ENCODE results near the gene RPP25L. TPM values are rescaled to one million over a fixed set of nuclear protein-coding genes. Genes with fewer than 3 reads are reported as not detected.
A peak's percentile ranks its signal among the peaks of the same experiment; 100 is the strongest.

Gene RPP25L
- total RNA-seq, 2 experiments from 2014 or later = 22.7 to 26.8 TPM

DNA sequence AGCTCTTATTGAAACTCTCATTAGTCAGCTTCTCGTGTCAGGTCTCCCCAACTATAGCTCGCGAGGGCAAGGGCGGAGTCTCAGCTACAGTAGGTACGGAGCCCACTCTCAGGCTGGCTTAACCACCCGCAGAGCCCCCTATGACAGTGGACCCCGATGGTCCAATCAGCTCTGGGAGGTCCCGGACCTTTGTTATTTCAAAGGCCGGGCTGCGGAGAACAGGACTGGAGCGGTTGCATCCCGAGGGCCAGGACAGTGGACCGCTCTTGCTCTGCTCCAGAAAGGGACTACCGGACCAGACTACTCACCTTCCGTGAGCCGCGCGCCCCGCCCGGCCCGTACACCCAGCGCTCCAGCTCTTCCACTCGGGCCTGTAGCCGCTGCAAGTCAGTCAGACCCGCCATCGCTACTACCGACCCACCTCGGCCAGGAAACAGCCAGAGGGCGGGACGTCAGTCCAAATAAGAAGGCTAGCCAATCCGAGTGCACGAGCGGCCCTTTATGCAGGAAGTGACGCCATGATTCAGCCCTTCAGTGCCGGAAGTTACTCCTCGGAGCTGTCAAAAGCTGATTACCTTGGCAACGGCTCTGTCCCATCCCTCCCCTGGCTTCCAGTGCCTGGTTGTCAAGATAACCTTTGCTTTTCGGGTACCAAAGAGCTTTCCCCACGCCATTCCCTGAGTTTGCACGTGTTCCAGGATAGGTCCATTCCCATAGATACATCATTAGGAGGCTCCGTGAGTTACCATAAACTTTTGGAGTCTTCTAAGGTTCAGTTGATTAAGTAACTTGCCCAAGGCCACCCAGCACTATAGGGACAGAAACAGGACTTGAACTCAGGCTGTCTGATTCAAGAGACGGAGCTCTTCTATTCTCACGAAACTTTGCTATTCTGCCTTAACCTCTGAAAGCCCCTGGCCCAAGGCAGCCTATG, 8.4 kb upstream of the RPP25L start, which contains the start of gene DCTN3:
Gene DCTN3, minus strand, starts transcription at position 435 of the 934 bp plus-strand sequence. Its CDS starts 31 bp downstream, at position 404.
- Mint-ChIP-seq H3K4me1 (peaks cover 29% of the 10 kb centered on the region), H3K4me3 (peak within 1 kb of the TSS; percentile 96), H3K27ac (peak within 1 kb of the TSS; percentile 86), H3K9me3 (no peaks in the 10 kb centered on the region), H3K27me3 (peaks cover 29% of the 10 kb centered on the region), H3K36me3 (ENCODE audit: low read depth) (peaks cover 22% of the 10 kb centered on the region)
- peak; percentile 97 for DNase-seq
- ChIA-PET CTCF (interaction anchor here (0.8 to 7.3 kb wide), 10 partner anchors 9 to 243 kb away, joined by 3 to 82 read pairs (median 3); partner anchors contain the start of genes MYORG, RPP25L and SIGMAR1), POLR2A (interaction anchor here (0.7 to 1.1 kb wide), 3 partner anchors 15 to 18 kb away, joined by 3 to 4 read pairs (median 3); partner anchors contain the start of gene SIGMAR1)

DNA sequence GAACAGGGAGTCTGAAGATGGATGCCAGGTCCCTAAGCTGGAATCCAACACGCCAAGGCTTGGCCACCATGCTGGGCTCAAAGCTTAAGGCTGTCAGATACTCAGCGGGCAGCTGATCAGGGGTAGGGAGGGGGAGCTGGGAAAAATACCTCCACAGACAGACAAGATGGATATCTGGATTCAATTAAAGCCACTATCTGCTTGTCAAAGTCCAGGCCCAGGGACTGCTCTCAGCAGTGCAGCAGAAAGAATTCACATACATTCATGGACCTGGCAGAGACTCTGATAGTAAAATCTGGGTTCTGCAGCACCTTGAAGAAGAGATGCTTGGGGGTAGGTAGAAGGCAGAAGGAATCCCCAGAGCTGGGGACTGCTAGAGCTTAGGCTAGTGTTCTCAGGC, 3.2 kb upstream of the RPP25L start:
- no peak for DNase-seq
- H3K4me1 Mint-ChIP-seq = peaks cover 32% of the 10 kb centered on the region

GRCh38 chr9:34612788-34613390, 992 bp upstream of the RPP25L start:
- Mint-ChIP-seq H3K4me3 (peak overlapping the region; percentile 92), H3K4me1 (peaks cover 23% of the 10 kb centered on the region), H3K27me3 (no peaks in the 10 kb centered on the region), H3K36me3 (ENCODE audit: low read depth) (peaks cover 15% of the 10 kb centered on the region), H3K27ac (peak overlapping the region; percentile 96), H3K9me3 (no peaks in the 10 kb centered on the region)
- peak; percentile 79 for DNase-seq
- POLR2A ChIA-PET = no interaction called here
- CTCF ChIA-PET = interaction anchor here (1.0 to 8.2 kb wide), 3 partner anchors 9 to 52 kb away, joined by 3 to 60 read pairs (median 5); partner anchors contain the start of gene SIGMAR1

More for the DNA sequence above, 3.2 kb upstream of the RPP25L start:
- CTCF ChIA-PET = interaction anchor here (1.0 to 8.2 kb wide), 3 partner anchors 11 to 24 kb away, joined by 3 to 60 read pairs (median 4); partner anchors contain the start of gene SIGMAR1
- Mint-ChIP-seq H3K36me3 (ENCODE audit: low read depth) (peaks cover 18% of the 10 kb centered on the region), H3K27me3 (no peaks in the 10 kb centered on the region), H3K9me3 (no peaks in the 10 kb centered on the region), H3K27ac (no peak overlapping the region), H3K4me3 (no peak overlapping the region)
- POLR2A ChIA-PET = no interaction called here

- no peak for DNase-seq
Observed at GRCh38 chr9:34611251-34611810, 566 bp downstream of the RPP25L start.

DNA sequence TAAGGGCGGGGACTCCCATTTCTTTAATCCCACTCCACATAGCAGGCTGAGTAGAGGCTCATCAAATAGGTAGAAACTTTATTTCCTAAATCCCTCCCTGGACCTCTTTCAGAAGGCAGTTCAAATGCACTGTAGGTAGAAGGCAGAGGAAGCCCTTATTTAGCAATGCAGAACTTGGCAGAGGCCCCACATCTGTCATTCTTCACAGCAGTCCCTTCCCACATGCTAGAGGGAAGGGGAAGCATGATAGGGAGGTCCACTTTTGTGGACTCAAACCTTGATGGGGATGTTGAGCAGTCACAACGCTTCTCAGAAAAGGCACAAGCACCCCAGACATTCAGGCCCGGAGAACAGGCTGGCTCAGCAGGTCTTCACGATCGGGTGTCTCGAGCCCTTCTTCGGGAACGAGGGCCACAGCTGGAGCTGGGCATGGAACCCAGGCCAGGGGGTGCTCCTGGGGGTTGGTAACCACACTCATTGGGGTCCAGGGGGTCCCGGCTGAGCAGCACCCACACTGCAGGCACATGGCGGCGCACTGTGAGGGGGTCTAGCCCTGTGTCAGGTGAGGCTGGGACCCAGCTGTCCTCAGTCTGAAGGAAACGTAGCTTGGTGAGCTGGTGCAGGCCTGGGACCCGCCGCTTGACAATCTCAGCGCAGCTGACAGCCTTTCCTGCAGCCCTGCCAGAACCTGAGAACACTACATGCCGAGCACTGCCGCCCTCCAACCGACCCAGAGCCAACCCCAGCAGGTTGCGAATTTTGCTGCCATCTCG, 1.3 kb downstream of the RPP25L start:
- no peak for DNase-seq
- no peaks in the 10 kb centered on the region for H3K9me3 Mint-ChIP-seq
- ChIA-PET CTCF (interaction anchor here (0.6 to 8.2 kb wide), 4 partner anchors 9 to 124 kb away, joined by 3 to 60 read pairs (median 3); partner anchors contain the start of genes DCTN3 and SIGMAR1), POLR2A (no interaction called here)
- peaks cover 3% of the 10 kb centered on the region for H3K36me3 Mint-ChIP-seq (ENCODE audit: low read depth)
- H3K4me3 Mint-ChIP-seq = peak overlapping the region; percentile 92
- H3K27ac Mint-ChIP-seq = no peak overlapping the region
- H3K27me3 Mint-ChIP-seq = no peaks in the 10 kb centered on the region
- peaks cover 23% of the 10 kb centered on the region for H3K4me1 Mint-ChIP-seq

More at GRCh38 chr9:34611251-34611810, 566 bp downstream of the RPP25L start:
- Mint-ChIP-seq H3K9me3 (no peaks in the 10 kb centered on the region), H3K4me3 (peak overlapping the region; percentile 92), H3K27ac (peak overlapping the region; percentile 96), H3K4me1 (peaks cover 23% of the 10 kb centered on the region), H3K36me3 (ENCODE audit: low read depth) (peaks cover 7% of the 10 kb centered on the region), H3K27me3 (no peaks in the 10 kb centered on the region)
- CTCF ChIA-PET = interaction anchor here (1.0 to 8.2 kb wide), 4 partner anchors 9 to 155 kb away, joined by 3 to 60 read pairs (median 3); partner anchors contain the start of genes DCTN3 and SIGMAR1
- POLR2A ChIA-PET = no interaction called here

DNA sequence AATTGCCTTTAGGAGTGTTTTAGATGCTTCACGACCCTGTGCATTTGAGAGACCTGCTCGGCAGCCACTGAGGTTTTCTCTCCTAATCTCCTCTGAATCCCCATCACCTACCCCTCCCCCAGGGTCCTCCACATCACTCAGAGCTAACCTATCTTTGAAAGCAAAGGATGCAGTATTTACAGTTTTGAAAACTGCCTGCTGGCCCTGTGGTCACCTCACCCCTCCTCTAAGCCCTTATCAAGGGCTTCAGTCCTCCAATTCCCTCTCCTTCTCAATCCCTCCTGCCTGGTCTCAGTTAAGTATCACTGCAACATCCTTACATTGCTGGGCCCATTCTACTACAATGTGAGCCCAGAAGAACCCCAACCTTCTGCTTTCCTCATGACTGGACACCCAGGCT, 4.6 kb downstream of the RPP25L start:
- Mint-ChIP-seq H3K27me3 (peaks cover 7% of the 10 kb centered on the region), H3K9me3 (no peaks in the 10 kb centered on the region), H3K4me3 (no peak overlapping the region), H3K36me3 (ENCODE audit: low read depth) (no peaks in the 10 kb centered on the region), H3K27ac (no peak overlapping the region), H3K4me1 (peaks cover 15% of the 10 kb centered on the region)
- no peak for DNase-seq
- ChIA-PET POLR2A (no interaction called here), CTCF (interaction anchor here (0.9 to 1.9 kb wide), 3 partner anchors 16 to 59 kb away, joined by 4 to 6 read pairs (median 4); no protein-coding TSS in a partner anchor)

- peaks cover 7% of the 10 kb centered on the region for H3K27me3 Mint-ChIP-seq
- DNase-seq = no peak
- peaks cover 13% of the 10 kb centered on the region for H3K4me1 Mint-ChIP-seq
- H3K27ac Mint-ChIP-seq = no peak overlapping the region
- ChIA-PET CTCF (interaction anchor here (0.9 to 1.9 kb wide), 3 partner anchors 16 to 59 kb away, joined by 4 to 6 read pairs (median 4); no protein-coding TSS in a partner anchor), POLR2A (no interaction called here)
- H3K36me3 Mint-ChIP-seq (ENCODE audit: low read depth) = no peaks in the 10 kb centered on the region
- no peaks in the 10 kb centered on the region for H3K9me3 Mint-ChIP-seq
- H3K4me3 Mint-ChIP-seq = no peak overlapping the region
Observed at GRCh38 chr9:34606905-34607304, 5.0 kb downstream of the RPP25L start.

DNA sequence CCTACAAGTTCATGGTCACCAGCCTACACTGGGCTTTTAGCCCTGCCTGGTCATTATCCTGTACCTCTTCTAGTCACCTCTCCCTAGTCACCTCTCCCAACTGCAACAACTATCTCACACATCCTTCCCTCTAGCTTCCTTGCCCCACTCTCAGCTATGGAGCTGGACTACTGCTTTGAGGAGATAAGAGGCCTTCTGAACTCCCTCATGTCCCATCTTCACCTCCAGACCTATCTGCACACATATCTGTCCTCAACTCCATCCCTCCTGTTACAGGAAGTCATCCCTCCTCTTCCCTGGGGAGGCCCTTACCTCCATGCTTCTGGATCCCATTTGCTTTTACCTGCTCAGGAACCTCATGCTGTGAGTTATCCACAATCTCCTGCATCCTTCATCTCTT, 5.7 kb downstream of the RPP25L start:
- no peak overlapping the region for H3K27ac Mint-ChIP-seq
- peaks cover 8% of the 10 kb centered on the region for H3K4me1 Mint-ChIP-seq
- H3K27me3 Mint-ChIP-seq = peaks cover 8% of the 10 kb centered on the region
- H3K4me3 Mint-ChIP-seq = no peak overlapping the region
- ChIA-PET POLR2A (no interaction called here), CTCF (interaction anchor here (1.8 to 1.9 kb wide), 2 partner anchors 28 to 58 kb away, joined by 4 to 6 read pairs; no protein-coding TSS in a partner anchor)
- H3K9me3 Mint-ChIP-seq = no peaks in the 10 kb centered on the region
- DNase-seq = no peak
- no peaks in the 10 kb centered on the region for H3K36me3 Mint-ChIP-seq (ENCODE audit: low read depth)

DNA sequence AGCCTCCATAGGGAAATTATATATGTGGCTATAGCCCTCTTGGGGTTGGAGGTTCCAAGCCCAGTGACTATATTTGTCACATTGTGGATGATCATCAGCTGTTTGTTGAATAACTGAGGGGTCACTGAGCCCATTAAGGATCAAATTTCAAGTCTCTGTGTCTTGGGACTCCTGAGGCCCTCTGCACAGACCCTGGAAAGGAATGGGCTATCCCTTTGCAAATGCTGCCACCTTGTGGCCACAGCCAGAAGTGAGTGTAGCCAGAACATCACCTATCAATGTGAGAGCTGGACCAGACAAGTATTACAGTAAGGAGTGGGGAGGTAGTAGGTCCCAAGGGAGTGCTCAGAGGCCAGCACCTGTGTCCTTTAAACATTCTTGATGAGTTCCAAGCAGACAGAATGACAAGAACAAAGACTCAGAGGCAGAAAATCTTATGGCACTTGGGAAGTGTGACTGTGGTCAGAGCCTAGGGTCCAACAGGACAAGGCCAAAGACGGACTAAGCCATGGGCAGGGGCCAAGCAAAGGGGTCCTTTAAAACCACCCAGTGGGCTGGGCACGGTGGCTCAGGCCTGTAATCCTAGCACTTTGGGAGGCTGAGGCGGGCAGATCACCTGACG, 8.2 kb downstream of the RPP25L start:
- no peaks in the 10 kb centered on the region for H3K36me3 Mint-ChIP-seq (ENCODE audit: low read depth)
- CTCF ChIA-PET = interaction anchor here (0.6 to 3.4 kb wide), 20 partner anchors 10 to 257 kb away, joined by 3 to 12 read pairs (median 4); partner anchors contain the start of genes DCTN3 and GALT
- no peak overlapping the region for H3K27ac Mint-ChIP-seq
- no peak overlapping the region for H3K4me3 Mint-ChIP-seq
- DNase-seq = peak; percentile 85
- H3K4me1 Mint-ChIP-seq = no peaks in the 10 kb centered on the region
- H3K27me3 Mint-ChIP-seq = peaks cover 8% of the 10 kb centered on the region
- no peaks in the 10 kb centered on the region for H3K9me3 Mint-ChIP-seq
- POLR2A ChIA-PET = no interaction called here

GRCh38 chr9:34601937-34602573, 9.8 kb downstream of the RPP25L start:
- ChIA-PET CTCF (interaction anchor here (0.6 to 3.4 kb wide), 7 partner anchors 10 to 32 kb away, joined by 3 to 12 read pairs (median 9); partner anchors contain the start of gene DCTN3), POLR2A (no interaction called here)
- DNase-seq = no peak
- Mint-ChIP-seq H3K4me1 (no peaks in the 10 kb centered on the region), H3K27ac (no peak overlapping the region), H3K4me3 (no peak overlapping the region), H3K36me3 (ENCODE audit: low read depth) (no peaks in the 10 kb centered on the region), H3K27me3 (peaks cover 14% of the 10 kb centered on the region), H3K9me3 (no peaks in the 10 kb centered on the region)

DNA sequence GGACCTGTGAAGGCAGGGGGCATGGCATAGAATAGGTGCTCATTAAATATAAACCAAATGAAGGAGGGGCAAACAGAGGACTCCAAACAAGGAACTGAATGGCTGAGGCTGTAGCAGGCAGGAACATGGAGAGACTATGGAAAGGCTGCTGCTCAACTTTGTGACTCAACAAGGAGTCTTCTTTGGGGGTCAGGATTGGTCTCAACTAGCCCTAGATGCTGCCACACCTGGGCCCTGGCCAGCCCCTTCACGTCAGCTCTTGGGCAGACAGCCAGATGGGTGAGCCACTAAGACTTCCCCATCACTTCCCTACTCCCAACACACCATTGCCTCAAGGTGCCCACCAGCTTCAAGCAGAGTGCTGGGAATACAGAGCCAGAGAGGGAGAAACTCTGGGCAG, 11.0 kb downstream of the RPP25L start:
- Mint-ChIP-seq H3K9me3 (no peaks in the 10 kb centered on the region), H3K27ac (no peak overlapping the region), H3K27me3 (peaks cover 22% of the 10 kb centered on the region), H3K4me3 (no peak overlapping the region), H3K4me1 (no peaks in the 10 kb centered on the region), H3K36me3 (ENCODE audit: low read depth) (no peaks in the 10 kb centered on the region)
- ChIA-PET POLR2A (no interaction called here), CTCF (interaction anchor here (1.1 to 2.0 kb wide), 2 partner anchors 9 to 10 kb away, joined by 3 to 9 read pairs; no protein-coding TSS in a partner anchor)
- DNase-seq = no peak
